HEK293 (cell line): ENCODE results near the gene TBCEL.

ENCODE experiments used
- CTCF ChIA-PET: fragments of 350-600 bp; formaldehyde crosslinking; extraction: SDS; loops from one replicate; lab custom pipeline; 2021; ENCODE audit warnings: antibody characterized with exemption; lab: Yijun Ruan, JAX
- POLR2A ChIA-PET: fragments of 300-600 bp; formaldehyde crosslinking; extraction: SDS; loops from one replicate; lab custom pipeline; 2020; ENCODE audit warnings: antibody characterized with exemption, inconsistent platforms; lab: Yijun Ruan, JAX
- H3K27ac ChIP-seq: fragments of 200-500 bp; sonication (Bioruptor generic); 2 replicates; pipeline ENCODE4 v1.5.1; 2014; ENCODE audit warnings: low read depth, low read length, control low read depth, inconsistent platforms; ENCODE audit errors: extremely low read depth
- H3K36me3 ChIP-seq, 2 experiments: fragments of 200-500 bp in 1 of 2; sonication (Bioruptor generic) in 1 of 2; 1 replicate in 1 of 2; 2 replicates in 1 of 2; pipeline ENCODE4 v1.5.1; 2014 to 2017; ENCODE audit warnings: inconsistent platforms in 2 of 2, low read length in 2 of 2; ENCODE audit not compliant: control insufficient read depth in 2 of 2, insufficient read depth in 1 of 2
- H3K4me1 ChIP-seq: fragments of 200-500 bp; sonication (Bioruptor generic); 2 replicates; pipeline ENCODE4 v1.5.1; 2014; ENCODE audit warnings: mild to moderate bottlenecking, low read length, inconsistent platforms; ENCODE audit not compliant: control insufficient read depth, insufficient read depth
- H3K4me3 ChIP-seq: 2 replicates; pipeline ENCODE4 v1.5.1; 2011; ENCODE audit warnings: low read depth, mild to moderate bottlenecking, control low read depth, low read length, moderate library complexity
- H3K9me3 ChIP-seq: fragments of 200-500 bp; sonication (Bioruptor generic); 2 replicates; pipeline ENCODE4 v1.5.1; 2014; ENCODE audit warnings: low read depth, low read length, inconsistent platforms; ENCODE audit not compliant: control insufficient read depth, insufficient read depth
- AEBP2 ChIP-seq: fragments of 450-650 bp; formaldehyde crosslinking; IDR thresholded peaks from 2 replicates; pipeline ENCODE4 v1.5.1; 2016; ENCODE audit warnings: missing biosample characterization, missing genetic modification characterization, borderline replicate concordance
- CTCF ChIP-seq: fragments of 450-650 bp; formaldehyde crosslinking; IDR thresholded peaks from 2 replicates; pipeline ENCODE4 v1.5.1; 2016; ENCODE audit warnings: missing biosample characterization, missing genetic modification characterization
- EGR2 ChIP-seq: fragments of 450-650 bp; formaldehyde crosslinking; IDR thresholded peaks from 2 replicates; pipeline ENCODE4 v1.5.1; 2016; ENCODE audit warnings: low read depth, missing biosample characterization, missing genetic modification characterization
- PRDM2 ChIP-seq: fragments of 450-650 bp; formaldehyde crosslinking; IDR thresholded peaks from 2 replicates; pipeline ENCODE4 v1.5.1; 2016; ENCODE audit warnings: missing biosample characterization, missing genetic modification characterization, borderline replicate concordance
- REPIN1 ChIP-seq: fragments of 450-650 bp; formaldehyde crosslinking; IDR thresholded peaks from 2 replicates; pipeline ENCODE4 v1.5.1; 2017; ENCODE audit warnings: missing biosample characterization, missing genetic modification characterization, low read depth
- REST ChIP-seq: fragments of 450-650 bp; formaldehyde crosslinking; IDR thresholded peaks from 2 replicates; pipeline ENCODE4 v1.5.1; 2016; ENCODE audit warnings: missing biosample characterization, missing genetic modification characterization
- SP7 ChIP-seq: fragments of 450-650 bp; formaldehyde crosslinking; IDR thresholded peaks from 2 replicates; pipeline ENCODE4 v1.5.1; 2016; ENCODE audit warnings: missing biosample characterization, missing genetic modification characterization
- ZBTB1 ChIP-seq: fragments of 450-650 bp; formaldehyde crosslinking; IDR thresholded peaks from 2 replicates; pipeline ENCODE4 v1.5.1; 2016; ENCODE audit warnings: missing biosample characterization, missing genetic modification characterization
- ZBTB26 ChIP-seq: fragments of 450-650 bp; formaldehyde crosslinking; optimal IDR thresholded peaks from 2 replicates; pipeline ENCODE3; 2016; ENCODE audit warnings: missing biosample characterization, mild to moderate bottlenecking, missing genetic modification characterization
- ZBTB7A ChIP-seq: fragments of 450-650 bp; formaldehyde crosslinking; IDR thresholded peaks from 2 replicates; pipeline ENCODE4 v1.5.1; 2016; ENCODE audit warnings: low read depth, missing biosample characterization, missing genetic modification characterization
- ZNF114 ChIP-seq: fragments of 450-650 bp; formaldehyde crosslinking; IDR thresholded peaks from 2 replicates; pipeline ENCODE4 v1.5.0; 2017; ENCODE audit warnings: missing biosample characterization, missing genetic modification characterization
- ZNF302 ChIP-seq: fragments of 450-650 bp; formaldehyde crosslinking; IDR thresholded peaks from 2 replicates; pipeline ENCODE4 v1.5.1; 2016; ENCODE audit warnings: missing biosample characterization, missing genetic modification characterization, low read depth
- ZNF37A ChIP-seq: fragments of 450-650 bp; IDR thresholded peaks from 2 replicates; pipeline ENCODE4 v1.5.1; 2018; ENCODE audit warnings: missing biosample characterization, missing genetic modification characterization
- ZNF391 ChIP-seq: fragments of 450-650 bp; formaldehyde crosslinking; IDR thresholded peaks from 2 replicates; pipeline ENCODE4 v1.5.1; 2016; ENCODE audit warnings: low read depth, missing biosample characterization, missing genetic modification characterization, borderline replicate concordance
- ZNF48 ChIP-seq: fragments of 450-650 bp; formaldehyde crosslinking; IDR thresholded peaks from 2 replicates; pipeline ENCODE4 v1.5.1; 2016; ENCODE audit warnings: missing biosample characterization, missing genetic modification characterization
- ZNF530 ChIP-seq: fragments of 450-650 bp; formaldehyde crosslinking; IDR thresholded peaks from 2 replicates; pipeline ENCODE4 v1.5.1; 2016; ENCODE audit warnings: low read depth, missing biosample characterization, missing genetic modification characterization
- ZNF664 ChIP-seq: fragments of 450-650 bp; formaldehyde crosslinking; IDR thresholded peaks from 2 replicates; pipeline ENCODE4 v1.5.1; 2016; ENCODE audit warnings: missing biosample characterization, missing genetic modification characterization
- ZNF701 ChIP-seq: fragments of 450-650 bp; formaldehyde crosslinking; IDR thresholded peaks from 2 replicates; pipeline ENCODE4 v1.5.1; 2016; ENCODE audit warnings: missing biosample characterization, missing genetic modification characterization
- ZNF791 ChIP-seq: fragments of 450-650 bp; formaldehyde crosslinking; IDR thresholded peaks from 2 replicates; pipeline ENCODE4 v1.5.1; 2016; ENCODE audit warnings: missing biosample characterization, missing genetic modification characterization
- ZNF830 ChIP-seq: fragments of 450-650 bp; IDR thresholded peaks from 2 replicates; pipeline ENCODE4 v1.5.0; 2018; ENCODE audit warnings: missing biosample characterization, missing genetic modification characterization, low read depth, mild to moderate bottlenecking, moderate library complexity
- ZSCAN16 ChIP-seq: fragments of 450-650 bp; formaldehyde crosslinking; IDR thresholded peaks from 2 replicates; pipeline ENCODE4 v1.5.1; 2016; ENCODE audit warnings: missing biosample characterization, missing genetic modification characterization
- ZSCAN30 ChIP-seq: fragments of 450-650 bp; IDR thresholded peaks from 2 replicates; pipeline ENCODE4 v1.5.1; 2018; ENCODE audit warnings: missing biosample characterization, mild to moderate bottlenecking, missing genetic modification characterization, moderate library complexity

The TBCEL gene

GRCh38 chr11:121081321-121081720 lies 57.4 kb downstream of the TBCEL start:
- Histone ChIP-seq H3K36me3 (peaks cover 0 to 6% of the 10 kb centered on the region in 2 experiments; a peak in 2 of 3 replicates), H3K9me3 (no peaks in the 10 kb centered on the region), H3K4me1 (no peaks in the 10 kb centered on the region), H3K27ac (no peak overlapping the region), H3K4me3 (no peak overlapping the region)
- POLR2A ChIA-PET = no interaction called here
- no peak for TF ChIP-seq ZNF114 (tag by site-specific recombination)
- no peak for TF ChIP-seq ZNF37A (tag by site-specific recombination)
- TF ChIP-seq ZSCAN16 (tag by site-specific recombination) = no peak
- no peak for TF ChIP-seq ZBTB1 (tag by site-specific recombination)
- no peak for TF ChIP-seq REPIN1 (tag by site-specific recombination)
- TF ChIP-seq ZNF391 (tag by site-specific recombination) = no peak
- TF ChIP-seq ZBTB7A (tag by site-specific recombination) = no peak
- TF ChIP-seq ZSCAN30 (tag by site-specific recombination) = no peak
- no peak for TF ChIP-seq ZNF530
- no peak for TF ChIP-seq ZNF791 (tag by site-specific recombination)
- no peak for TF ChIP-seq ZNF701 (tag by site-specific recombination)
- TF ChIP-seq ZBTB26 (tag by site-specific recombination) = no peak
- no peak for TF ChIP-seq CTCF (tag by site-specific recombination)
- no peak for TF ChIP-seq ZNF664
- no peak for TF ChIP-seq PRDM2 (tag by site-specific recombination)
- no peak for TF ChIP-seq ZNF830 (tag by site-specific recombination)
- TF ChIP-seq EGR2 (tag by site-specific recombination) = no peak
- CTCF ChIA-PET = interaction anchor here (0.5 kb wide), 1 partner anchor 778 kb away, joined by 3 read pairs; no protein-coding TSS in a partner anchor

- ChIA-PET POLR2A (no interaction called here), CTCF (interaction anchor here (0.7 to 0.9 kb wide), 3 partner anchors 50 to 897 kb away, joined by 3 read pairs; no protein-coding TSS in a partner anchor)
- H3K27ac ChIP-seq = no peak overlapping the region
- peaks cover 0 to 15% of the 10 kb centered on the region in 2 experiments; a peak in 2 of 3 replicates for H3K36me3 ChIP-seq
- no peak overlapping the region for H3K4me3 ChIP-seq
- no peaks in the 10 kb centered on the region for H3K9me3 ChIP-seq
- H3K4me1 ChIP-seq = no peaks in the 10 kb centered on the region
- TF ChIP-seq AEBP2 (tag by site-specific recombination) = no peak
- no peak for TF ChIP-seq SP7 (tag by site-specific recombination)
- TF ChIP-seq ZNF302 (tag by site-specific recombination) = no peak
- no peak for TF ChIP-seq ZNF701 (tag by site-specific recombination)
- TF ChIP-seq ZNF114 (tag by site-specific recombination) = no peak
- TF ChIP-seq REST (tag by site-specific recombination) = no peak
- no peak for TF ChIP-seq ZNF48 (tag by site-specific recombination)
These were observed 58.3 kb downstream of the TBCEL start for GRCh38 chr11:121082219-121082618.
